ENCODE data around the gene KMT2C.
"Not testable (repeated sequence)": the region's sequence is repeated elsewhere in the genome, so short reads cannot be mapped to it uniquely, and the experiment has no call there.

Gene KMT2C

GRCh38 chr7:152435384-152436110, at the start of gene KMT2C:
Gene KMT2C, minus strand, starts transcription at chr7:152436003. Its CDS starts 217 bp downstream, at chr7:152435786.
- peak; percentile 75 for DNase-seq

GRCh38 chr7:152481082-152481481, 45.3 kb upstream of the KMT2C start:
- no peak for DNase-seq

GRCh38 chr7:152480664-152481063, 44.9 kb upstream of the KMT2C start:
- DNase-seq, result no peak

- no peak for DNase-seq
Measured at GRCh38 chr7:152479595-152479994, 43.8 kb upstream of the KMT2C start.

- DNase-seq, result no peak
Measured at GRCh38 chr7:152478140-152478539, 42.3 kb upstream of the KMT2C start.

GRCh38 chr7:152477079-152477478, 41.3 kb upstream of the KMT2C start:
- DNase-seq, result no peak

- no peak for DNase-seq
Measured at GRCh38 chr7:152476551-152476950, 40.7 kb upstream of the KMT2C start.

- not testable (repeated sequence) for DNase-seq
Measured at GRCh38 chr7:152471023-152471620, 35.3 kb upstream of the KMT2C start.

GRCh38 chr7:152470251-152471022, 34.6 kb upstream of the KMT2C start:
- not testable (repeated sequence) for DNase-seq

GRCh38 chr7:152469576-152469975, 33.8 kb upstream of the KMT2C start:
- not testable (repeated sequence) for DNase-seq

- no peak for DNase-seq
Measured at GRCh38 chr7:152467225-152467624, 31.4 kb upstream of the KMT2C start.

GRCh38 chr7:152465119-152465387, 29.2 kb upstream of the KMT2C start:
- no peak for DNase-seq

GRCh38 chr7:152464312-152465118, 28.7 kb upstream of the KMT2C start:
- DNase-seq, result peak; percentile 72

GRCh38 chr7:152463709-152464311, 28.0 kb upstream of the KMT2C start:
- DNase-seq, result peak; percentile 100

GRCh38 chr7:152462995-152463708, 27.3 kb upstream of the KMT2C start:
- DNase-seq, result peak; percentile 77

GRCh38 chr7:152459724-152460251, 24.0 kb upstream of the KMT2C start:
- DNase-seq, result no peak

- DNase-seq, result no peak
Measured at GRCh38 chr7:152451356-152451755, 15.6 kb upstream of the KMT2C start.

GRCh38 chr7:152445386-152446008, 9.7 kb upstream of the KMT2C start:
- not testable (repeated sequence) for DNase-seq

- DNase-seq, result no peak
Measured at GRCh38 chr7:152443586-152443985, 7.8 kb upstream of the KMT2C start.

- DNase-seq, result no peak
Measured at GRCh38 chr7:152442330-152442835, 6.6 kb upstream of the KMT2C start.

GRCh38 chr7:152441810-152442209, 6.0 kb upstream of the KMT2C start:
- DNase-seq, result not testable (repeated sequence)
